Measurements from ENCODE around the gene UHMK1.
"Not testable (repeated sequence)": the region's sequence is repeated elsewhere in the genome, so short reads cannot be mapped to it uniquely, and the experiment has no call there.

The UHMK1 gene

GRCh38 chr1:162568802-162569201, 71.2 kb downstream of the UHMK1 start:
- DNase-seq, result no peak

- DNase-seq, result no peak
These were observed 73.1 kb downstream of the UHMK1 start for GRCh38 chr1:162570718-162571117.

- DNase-seq, result not testable (repeated sequence)
These were observed 73.5 kb downstream of the UHMK1 start for GRCh38 chr1:162571121-162571520.

GRCh38 chr1:162571696-162572095, 74.1 kb downstream of the UHMK1 start:
- DNase-seq, result no peak

- DNase-seq, result no peak
These were observed 75.5 kb downstream of the UHMK1 start for GRCh38 chr1:162573136-162573535.

- DNase-seq, result no peak
These were observed 80.6 kb downstream of the UHMK1 start for GRCh38 chr1:162578071-162578700.

GRCh38 chr1:162578936-162579335, 81.3 kb downstream of the UHMK1 start:
- no peak for DNase-seq
